Endodermal cell (in vitro differentiated cells): ENCODE measurements around the gene SLC44A1. TPM values are rescaled to one million over a fixed set of nuclear protein-coding genes. Genes with fewer than 3 reads are reported as not detected.

Experiments
- DNase-seq: peaks from one replicate; pipeline ENCODE4 v3.0.0-alpha.2; 2017
- H3K27ac ChIP-seq: 2 replicates; pipeline ENCODE4 v1.5.1; 2013; ENCODE audit warnings: mild to moderate bottlenecking, low read depth, low read length, moderate library complexity
- H3K27me3 ChIP-seq: 2 replicates; pipeline ENCODE4 v1.6.1; 2013; ENCODE audit warnings: mild to moderate bottlenecking, low read length, moderate library complexity; ENCODE audit not compliant: insufficient read depth, control insufficient read depth, poor library complexity, severe bottlenecking
- H3K36me3 ChIP-seq: 2 replicates; pipeline ENCODE4 v1.7.0; 2013; ENCODE audit warnings: mild to moderate bottlenecking, low read length, moderate library complexity; ENCODE audit not compliant: control insufficient read depth, insufficient read depth
- H3K4me1 ChIP-seq: one replicate; pipeline ENCODE4 v1.7.0; 2013; ENCODE audit warnings: low read length; ENCODE audit not compliant: control insufficient read depth, insufficient read depth
- H3K4me3 ChIP-seq: 2 replicates; pipeline ENCODE4 v1.5.1; 2013; ENCODE audit warnings: mild to moderate bottlenecking, low read length, moderate library complexity
- H3K9ac ChIP-seq: 2 replicates; pipeline ENCODE4 v1.6.1; 2013; ENCODE audit warnings: mild to moderate bottlenecking, low read length, moderate library complexity; ENCODE audit not compliant: poor library complexity, severe bottlenecking; ENCODE audit errors: extremely low read depth
- H3K9me3 ChIP-seq: 2 replicates; pipeline ENCODE4 v1.6.1; 2013; ENCODE audit warnings: mild to moderate bottlenecking, low read length, moderate library complexity; ENCODE audit not compliant: control insufficient read depth
- H3K27ac Mint-ChIP-seq: 2 replicates; pipeline ENCODE4 v1.8.0; 2020; ENCODE audit warnings: mixed read lengths
- H3K27me3 Mint-ChIP-seq: 2 replicates; pipeline ENCODE4 v1.8.0; 2021; ENCODE audit warnings: mild to moderate bottlenecking, mixed read lengths; ENCODE audit not compliant: insufficient read depth
- H3K36me3 Mint-ChIP-seq: 2 replicates; pipeline ENCODE4 v1.8.0; 2020; ENCODE audit warnings: low read depth, mixed read lengths
- H3K4me1 Mint-ChIP-seq: 2 replicates; pipeline ENCODE4 v1.8.0; 2020; ENCODE audit warnings: mixed read lengths
- H3K4me3 Mint-ChIP-seq: 2 replicates; pipeline ENCODE4 v1.8.0; 2020; ENCODE audit warnings: mild to moderate bottlenecking, moderate library complexity, mixed read lengths
- H3K9me3 Mint-ChIP-seq: 2 replicates; pipeline ENCODE4 v1.8.0; 2020; ENCODE audit warnings: mild to moderate bottlenecking, mixed read lengths
- WGBS, 2 experiments: methylation state at CpG; one replicate each; pipeline versions ENCODE4 v1.1.5 to v1.1.7; 2013; ENCODE audit warnings: missing lambda C conversion rate in 2 of 2, mixed read lengths in 1 of 2; ENCODE audit not compliant: insufficient coverage in 1 of 2, insufficient read length in 1 of 2; 5-methylcytosine and 5-hydroxymethylcytosine counted together
- total RNA-seq, 2 donors: library from RNA; stranded (reverse); fragmentation: NEBNext Ultra II Directional in 1 of 2; extraction: Animal tissue kit (Norgen Biotek cat#: 25700) in 1 of 2; gene quantifications; 2 replicates in 1 of 2; 3 replicates in 1 of 2; pipeline ENCODE4 v1.2.1, GENCODE V29; 2021
- TF ChIP-seq, protein P1 (sequence below): fragments of 200-600 bp; sonication (generic); conservative IDR thresholded peaks from 2 replicates; pipeline ENCODE4 v1.5.0; 2021; ENCODE audit warnings: antibody characterized with exemption, mild to moderate bottlenecking

Gene SLC44A1
- total RNA-seq, 2 donors from 2014 or later, result 69.7 to 73.4 TPM

DNA sequence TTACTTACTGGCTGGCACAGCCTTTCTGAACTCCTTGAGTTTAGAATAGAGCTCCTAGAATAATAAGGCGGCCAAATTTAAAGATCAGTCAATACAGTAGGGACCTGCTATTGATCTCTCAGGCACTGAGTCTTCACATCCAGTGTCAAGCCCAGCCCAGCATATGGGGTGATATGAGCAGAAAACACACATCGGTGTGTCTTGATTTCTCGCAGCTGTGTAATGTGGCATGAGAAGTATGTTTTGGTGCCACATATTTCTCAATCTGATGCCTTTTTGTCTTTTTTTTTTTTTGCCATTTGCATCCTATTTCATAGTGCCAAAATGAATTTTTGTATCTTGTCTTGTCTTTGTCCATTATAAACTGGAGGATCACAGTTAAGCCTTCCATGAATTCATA, 152.0 kb downstream of the SLC44A1 start:
- Mint-ChIP-seq H3K36me3 (no peaks in the 10 kb centered on the region), H3K4me3 (no peak overlapping the region), H3K4me1 (peaks cover 6% of the 10 kb centered on the region), H3K9me3 (no peaks in the 10 kb centered on the region), H3K27ac (no peak overlapping the region), H3K27me3 (no peaks in the 10 kb centered on the region)
- H3K27ac ChIP-seq, result no peak overlapping the region
- no peak overlapping the region for H3K4me3 ChIP-seq
- H3K4me1 ChIP-seq, result no peaks in the 10 kb centered on the region
- H3K9me3 ChIP-seq, result no peaks in the 10 kb centered on the region
- H3K9ac ChIP-seq, result no peak overlapping the region
- no peak for DNase-seq
- H3K27me3 ChIP-seq, result no peaks in the 10 kb centered on the region
- TF ChIP-seq, protein P1, sequence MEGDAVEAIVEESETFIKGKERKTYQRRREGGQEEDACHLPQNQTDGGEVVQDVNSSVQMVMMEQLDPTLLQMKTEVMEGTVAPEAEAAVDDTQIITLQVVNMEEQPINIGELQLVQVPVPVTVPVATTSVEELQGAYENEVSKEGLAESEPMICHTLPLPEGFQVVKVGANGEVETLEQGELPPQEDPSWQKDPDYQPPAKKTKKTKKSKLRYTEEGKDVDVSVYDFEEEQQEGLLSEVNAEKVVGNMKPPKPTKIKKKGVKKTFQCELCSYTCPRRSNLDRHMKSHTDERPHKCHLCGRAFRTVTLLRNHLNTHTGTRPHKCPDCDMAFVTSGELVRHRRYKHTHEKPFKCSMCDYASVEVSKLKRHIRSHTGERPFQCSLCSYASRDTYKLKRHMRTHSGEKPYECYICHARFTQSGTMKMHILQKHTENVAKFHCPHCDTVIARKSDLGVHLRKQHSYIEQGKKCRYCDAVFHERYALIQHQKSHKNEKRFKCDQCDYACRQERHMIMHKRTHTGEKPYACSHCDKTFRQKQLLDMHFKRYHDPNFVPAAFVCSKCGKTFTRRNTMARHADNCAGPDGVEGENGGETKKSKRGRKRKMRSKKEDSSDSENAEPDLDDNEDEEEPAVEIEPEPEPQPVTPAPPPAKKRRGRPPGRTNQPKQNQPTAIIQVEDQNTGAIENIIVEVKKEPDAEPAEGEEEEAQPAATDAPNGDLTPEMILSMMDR, result no peak
- no peaks in the 10 kb centered on the region for H3K36me3 ChIP-seq
- WGBS, 2 experiments, result 93 to 95% methylated on average over 3 of the region's 3 CpGs

DNA sequence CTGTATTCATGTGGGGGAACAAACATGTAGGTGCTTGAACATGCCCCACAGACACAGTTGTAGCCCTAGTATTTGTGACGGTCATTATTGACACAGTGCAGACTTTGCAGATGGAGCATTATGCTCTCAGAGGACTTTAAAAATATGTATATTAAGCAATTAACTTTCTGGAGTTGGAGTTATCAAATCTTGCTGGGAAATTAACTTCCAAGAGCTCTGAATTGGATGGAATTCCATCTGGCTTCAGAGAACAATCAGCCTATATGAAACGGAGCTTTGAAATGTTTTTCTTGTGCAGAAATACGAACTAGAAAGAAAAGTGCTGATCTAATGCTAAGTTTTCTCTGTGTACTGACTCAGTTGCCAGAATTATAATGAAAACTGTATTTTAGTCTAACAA, 152.4 kb downstream of the SLC44A1 start:
- Histone ChIP-seq H3K36me3 (no peaks in the 10 kb centered on the region), H3K4me3 (no peak overlapping the region), H3K9me3 (no peaks in the 10 kb centered on the region), H3K4me1 (no peaks in the 10 kb centered on the region), H3K9ac (no peak overlapping the region), H3K27ac (no peak overlapping the region), H3K27me3 (no peaks in the 10 kb centered on the region)
- 86 to 95% methylated on average over 1 to 3 of the region's 3 CpGs for WGBS, 2 experiments
- Mint-ChIP-seq H3K36me3 (no peaks in the 10 kb centered on the region), H3K27me3 (no peaks in the 10 kb centered on the region), H3K4me3 (no peak overlapping the region), H3K27ac (no peak overlapping the region), H3K9me3 (no peaks in the 10 kb centered on the region), H3K4me1 (peaks cover 11% of the 10 kb centered on the region)
- DNase-seq, result no peak
- TF ChIP-seq, protein P1, result no peak

DNA sequence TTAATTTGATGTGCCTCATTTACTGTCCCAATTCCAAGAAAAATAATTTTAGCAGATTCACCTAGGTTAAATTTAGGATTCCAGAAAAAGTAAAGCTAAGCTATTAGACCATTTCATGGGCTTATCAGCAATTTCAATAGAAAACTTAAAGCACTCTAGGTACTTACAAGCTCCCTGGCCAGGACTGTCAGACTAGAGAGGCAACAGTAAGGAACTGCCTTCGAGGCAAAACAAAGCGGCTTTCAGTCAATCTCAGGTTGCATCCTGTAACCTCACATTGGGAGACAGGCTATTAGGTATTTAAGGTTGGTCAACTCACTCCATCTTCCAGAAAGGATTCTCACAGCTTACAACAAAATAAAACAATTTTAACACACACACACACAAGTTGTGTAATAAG, 154.7 kb downstream of the SLC44A1 start:
- TF ChIP-seq, protein P1, result no peak
- no peaks in the 10 kb centered on the region for H3K9me3 Mint-ChIP-seq
- no peaks in the 10 kb centered on the region for H3K36me3 Mint-ChIP-seq
- no peak overlapping the region for H3K9ac ChIP-seq
- no peaks in the 10 kb centered on the region for H3K27me3 Mint-ChIP-seq
- H3K4me3 Mint-ChIP-seq, result no peak overlapping the region
- H3K27ac Mint-ChIP-seq, result peak overlapping the region; percentile 62
- no peaks in the 10 kb centered on the region for H3K9me3 ChIP-seq
- 81 to 100% methylated on average over 1 to 2 of the region's 2 CpGs for WGBS, 2 experiments
- H3K4me1 ChIP-seq, result peaks cover 3% of the 10 kb centered on the region
- DNase-seq, result no peak
- H3K36me3 ChIP-seq, result no peaks in the 10 kb centered on the region
- no peak overlapping the region for H3K27ac ChIP-seq
- no peak overlapping the region for H3K4me3 ChIP-seq
- no peaks in the 10 kb centered on the region for H3K27me3 ChIP-seq
- peaks cover 21% of the 10 kb centered on the region for H3K4me1 Mint-ChIP-seq
